DND-41 (cell line): Measurements from ENCODE around the gene ZNF444.

Source experiments
- ATAC-seq: fragments of 200-7000 bp; cut with Tn5 transposase; 3 replicates; pipeline ENCODE4 v1.9.1; 2021; ENCODE audit warnings: low read depth; ENCODE audit not compliant: insufficient read depth
- DNase-seq: peaks from one replicate; pipeline ENCODE4 v3.0.0-alpha.2; 2020
- H2AFZ ChIP-seq: 2 replicates; pipeline ENCODE4 v1.6.0; 2012; ENCODE audit warnings: low read depth, low read length
- H3K27ac ChIP-seq: 2 replicates; pipeline ENCODE4 v1.5.1; 2012; ENCODE audit warnings: low read length, inconsistent platforms
- H3K27me3 ChIP-seq: fragments of 200-600 bp; sonication (generic); 2 replicates; pipeline ENCODE4 v1.6.0; 2012; ENCODE audit warnings: low read length, mild to moderate bottlenecking, inconsistent platforms; ENCODE audit not compliant: insufficient read depth, poor library complexity
- H3K36me3 ChIP-seq: 2 replicates; pipeline ENCODE4 v1.5.1; 2012; ENCODE audit warnings: low read length, inconsistent platforms; ENCODE audit not compliant: insufficient read depth
- H3K4me1 ChIP-seq: 2 replicates; pipeline ENCODE4 v1.5.1; 2012; ENCODE audit warnings: mild to moderate bottlenecking, low read length; ENCODE audit not compliant: insufficient read depth
- H3K4me2 ChIP-seq: 2 replicates; pipeline ENCODE4 v1.6.0; 2012; ENCODE audit warnings: mild to moderate bottlenecking, moderate library complexity, low read length, inconsistent platforms; ENCODE audit not compliant: insufficient read depth
- H3K4me3 ChIP-seq, 2 experiments: fragments of 200-600 bp in 1 of 2; shearing (Covaris generic) in 1 of 2; 2 replicates each; pipeline ENCODE4 v1.5.1; 2012 to 2016; ENCODE audit warnings: inconsistent platforms in 2 of 2, low read length in 2 of 2, mild to moderate bottlenecking in 2 of 2, low read depth in 1 of 2, moderate library complexity in 1 of 2
- H3K79me2 ChIP-seq: 2 replicates; pipeline ENCODE4 v1.6.0; 2012; ENCODE audit warnings: low read length, inconsistent platforms; ENCODE audit not compliant: insufficient read depth
- H3K9ac ChIP-seq: 2 replicates; pipeline ENCODE4 v1.6.0; 2012; ENCODE audit warnings: low read depth, mild to moderate bottlenecking, inconsistent platforms, low read length, moderate library complexity
- H3K9me3 ChIP-seq: 2 replicates; pipeline ENCODE4 v1.5.1; 2012; ENCODE audit warnings: low read length, moderate library complexity, mild to moderate bottlenecking, inconsistent platforms; ENCODE audit not compliant: insufficient read depth, severe bottlenecking
- H4K20me1 ChIP-seq: 2 replicates; pipeline ENCODE4 v1.6.0; 2012; ENCODE audit warnings: low read length; ENCODE audit not compliant: insufficient read depth
- EZH2 ChIP-seq: IDR thresholded peaks from 3 replicates; pipeline ENCODE4 v1.6.1; 2012; ENCODE audit warnings: borderline replicate concordance, low read depth, mild to moderate bottlenecking, moderate library complexity, low read length, inconsistent platforms; ENCODE audit not compliant: severe bottlenecking
- TF ChIP-seq, protein P1 (sequence below): IDR thresholded peaks from 2 replicates; pipeline ENCODE4 v1.5.1; 2012; ENCODE audit warnings: borderline replicate concordance, low read length, moderate library complexity, mild to moderate bottlenecking; ENCODE audit not compliant: poor library complexity, severe bottlenecking; ENCODE audit errors: extremely low read depth

ZNF444 gene

DNA sequence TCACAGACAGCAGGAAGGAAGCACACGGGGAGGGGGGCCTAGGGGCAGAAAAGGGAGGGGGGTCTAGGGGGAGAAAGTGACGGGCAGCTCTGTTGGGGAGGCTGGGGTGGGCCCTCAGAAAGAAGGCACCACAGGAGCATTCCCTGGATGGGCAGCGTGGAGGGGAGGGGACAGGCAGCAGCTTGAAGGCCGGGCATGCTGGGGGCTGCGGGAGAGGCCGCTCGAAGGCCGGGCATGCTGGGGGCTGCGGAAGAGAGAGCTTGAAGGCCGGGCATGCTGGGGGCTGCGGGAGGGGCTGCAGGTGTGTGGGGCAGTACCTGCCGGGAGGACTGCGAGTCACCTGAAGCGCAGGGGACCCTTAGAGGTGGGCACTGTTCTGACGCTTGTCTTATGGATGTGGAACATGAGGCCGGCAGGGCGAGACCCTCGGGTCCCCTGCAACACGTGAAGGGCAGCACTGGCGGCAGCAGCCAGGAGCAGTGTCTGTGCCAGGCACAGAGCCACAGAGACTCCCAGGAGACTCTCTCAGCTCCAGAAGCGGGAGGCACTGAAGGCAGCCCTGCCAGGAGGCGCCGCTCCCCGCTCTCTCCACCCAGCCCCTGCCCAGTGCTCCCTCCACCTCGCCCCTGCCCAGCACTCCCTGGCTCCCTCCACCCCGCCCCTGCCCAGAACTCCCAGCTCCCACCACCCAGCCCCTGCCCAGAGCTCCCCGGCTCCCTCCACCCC is 33.3 kb upstream of the ZNF444 start:
- TF ChIP-seq, protein P1, sequence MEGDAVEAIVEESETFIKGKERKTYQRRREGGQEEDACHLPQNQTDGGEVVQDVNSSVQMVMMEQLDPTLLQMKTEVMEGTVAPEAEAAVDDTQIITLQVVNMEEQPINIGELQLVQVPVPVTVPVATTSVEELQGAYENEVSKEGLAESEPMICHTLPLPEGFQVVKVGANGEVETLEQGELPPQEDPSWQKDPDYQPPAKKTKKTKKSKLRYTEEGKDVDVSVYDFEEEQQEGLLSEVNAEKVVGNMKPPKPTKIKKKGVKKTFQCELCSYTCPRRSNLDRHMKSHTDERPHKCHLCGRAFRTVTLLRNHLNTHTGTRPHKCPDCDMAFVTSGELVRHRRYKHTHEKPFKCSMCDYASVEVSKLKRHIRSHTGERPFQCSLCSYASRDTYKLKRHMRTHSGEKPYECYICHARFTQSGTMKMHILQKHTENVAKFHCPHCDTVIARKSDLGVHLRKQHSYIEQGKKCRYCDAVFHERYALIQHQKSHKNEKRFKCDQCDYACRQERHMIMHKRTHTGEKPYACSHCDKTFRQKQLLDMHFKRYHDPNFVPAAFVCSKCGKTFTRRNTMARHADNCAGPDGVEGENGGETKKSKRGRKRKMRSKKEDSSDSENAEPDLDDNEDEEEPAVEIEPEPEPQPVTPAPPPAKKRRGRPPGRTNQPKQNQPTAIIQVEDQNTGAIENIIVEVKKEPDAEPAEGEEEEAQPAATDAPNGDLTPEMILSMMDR: no peak
- TF ChIP-seq EZH2: no peak
- Histone ChIP-seq H3K4me3 (no peak overlapping the region), H3K4me2 (no peak overlapping the region), H3K27me3 (no peaks in the 10 kb centered on the region), H3K9me3 (no peaks in the 10 kb centered on the region), H3K27ac (no peak overlapping the region), H3K9ac (no peak overlapping the region), H4K20me1 (peaks cover 76% of the 10 kb centered on the region), H3K4me1 (no peaks in the 10 kb centered on the region), H3K79me2 (peaks cover 86% of the 10 kb centered on the region), H2AFZ (no peak overlapping the region), H3K36me3 (peaks cover 22% of the 10 kb centered on the region)
- DNase-seq (no peak), ATAC-seq (no peak)

DNA sequence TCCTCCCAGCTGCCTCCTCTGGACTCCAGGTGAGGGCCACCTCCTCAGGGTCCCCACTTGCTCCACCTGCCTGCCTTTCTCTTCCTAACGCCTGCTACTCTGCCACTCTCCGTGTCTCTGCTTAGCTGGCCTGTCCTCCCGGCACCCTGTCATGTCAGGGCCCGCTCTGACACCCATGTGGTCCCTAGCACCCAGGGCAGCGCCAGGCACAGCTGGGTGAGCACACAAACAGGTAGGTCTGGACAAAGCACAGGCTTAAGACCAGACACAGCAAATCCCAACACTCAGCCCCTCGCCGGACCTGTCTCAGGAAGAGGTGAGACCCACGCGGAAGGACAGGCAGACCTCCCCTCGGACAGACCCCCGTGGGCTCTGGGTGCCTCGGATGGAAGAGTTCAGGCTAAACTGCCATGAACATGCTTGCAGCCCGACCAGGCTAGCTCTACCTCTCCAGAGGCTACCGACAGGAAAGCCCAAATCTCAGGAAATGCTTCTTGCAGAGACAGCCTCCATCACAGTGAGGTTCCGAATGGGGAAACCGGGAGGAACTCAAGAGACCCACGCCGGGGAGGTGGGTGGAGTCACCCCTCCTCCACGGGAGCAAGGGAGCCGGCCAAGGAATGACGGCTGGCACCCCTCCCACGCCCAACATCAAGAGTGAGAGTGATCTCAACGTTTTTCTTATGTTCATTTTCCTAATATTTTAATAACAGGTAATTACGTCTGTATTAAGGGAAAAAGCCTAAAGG is 32.5 kb upstream of the ZNF444 start:
- no peaks in the 10 kb centered on the region for H3K4me1 ChIP-seq
- no peak overlapping the region for H3K27ac ChIP-seq
- no peaks in the 10 kb centered on the region for H3K27me3 ChIP-seq
- no peak overlapping the region for H3K4me3 ChIP-seq
- TF ChIP-seq, protein P1: no peak
- no peak for TF ChIP-seq EZH2
- H3K9me3 ChIP-seq: no peaks in the 10 kb centered on the region
- no peak for ATAC-seq
- H3K79me2 ChIP-seq: peaks cover 86% of the 10 kb centered on the region
- H2AFZ ChIP-seq: no peak overlapping the region
- peaks cover 14% of the 10 kb centered on the region for H3K36me3 ChIP-seq
- no peak overlapping the region for H3K9ac ChIP-seq
- peaks cover 75% of the 10 kb centered on the region for H4K20me1 ChIP-seq
- DNase-seq: no peak
- H3K4me2 ChIP-seq: no peak overlapping the region

DNA sequence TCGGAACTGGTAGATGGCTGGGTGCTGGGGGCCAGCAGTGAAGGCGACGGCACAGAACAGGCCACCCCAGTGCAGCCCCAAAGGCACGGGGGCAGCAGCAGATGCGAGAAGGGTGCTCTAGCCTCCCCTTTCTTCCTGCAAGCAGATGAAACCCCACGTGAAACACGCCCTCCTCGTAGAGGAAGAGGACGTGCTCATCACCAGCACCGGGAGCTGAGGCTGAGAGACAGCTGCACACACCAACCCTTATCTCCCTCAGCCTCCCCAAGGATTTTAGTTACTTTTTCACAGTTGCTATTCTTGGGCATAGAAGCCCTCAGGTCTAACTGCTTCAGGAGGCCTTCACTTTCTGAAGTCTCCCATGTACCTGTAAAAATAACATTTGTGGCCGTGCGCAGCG is 31.9 kb upstream of the ZNF444 start:
- H3K9me3 ChIP-seq: no peaks in the 10 kb centered on the region
- no peak overlapping the region for H2AFZ ChIP-seq
- H3K4me3 ChIP-seq: no peak overlapping the region
- no peaks in the 10 kb centered on the region for H3K27me3 ChIP-seq
- no peaks in the 10 kb centered on the region for H3K4me1 ChIP-seq
- ATAC-seq: no peak
- H3K4me2 ChIP-seq: no peak overlapping the region
- no peak overlapping the region for H3K9ac ChIP-seq
- no peak overlapping the region for H3K27ac ChIP-seq
- TF ChIP-seq, protein P1: no peak
- no peak for TF ChIP-seq EZH2
- H3K36me3 ChIP-seq: peaks cover 14% of the 10 kb centered on the region
- H3K79me2 ChIP-seq: peaks cover 90% of the 10 kb centered on the region
- no peak for DNase-seq
- peaks cover 80% of the 10 kb centered on the region for H4K20me1 ChIP-seq
